Endothelial cell of umbilical vein (primary cell): ENCODE results near the gene PID1.

ENCODE experiments used
- EZH2 ChIP-seq: IDR thresholded peaks from 2 replicates; pipeline ENCODE4 v1.6.1; 2012; ENCODE audit warnings: borderline replicate concordance, low read depth, mild to moderate bottlenecking, moderate library complexity, low read length, inconsistent platforms; ENCODE audit not compliant: severe bottlenecking
- POLR2A ChIP-seq: IDR thresholded peaks from 2 replicates; pipeline ENCODE4 v1.6.1; 2012; ENCODE audit warnings: low read depth, mild to moderate bottlenecking, control low read depth, low read length
- POLR2AphosphoS5 ChIP-seq: IDR thresholded peaks from 2 replicates; pipeline ENCODE4 v1.6.1; 2012; ENCODE audit warnings: low read depth, mild to moderate bottlenecking, control low read depth, low read length, moderate library complexity; ENCODE audit not compliant: insufficient read depth
- TF ChIP-seq, protein P1 (sequence below), 2 donors: IDR thresholded peaks; 1 replicate in 1 of 2; 2 replicates in 1 of 2; pipeline ENCODE4 v1.5.1; 2011; ENCODE audit warnings: low read length in 2 of 2, mild to moderate bottlenecking in 2 of 2, moderate library complexity in 2 of 2, control low read depth in 1 of 2, inconsistent platforms in 1 of 2, low read depth in 1 of 2; ENCODE audit not compliant: insufficient read depth in 1 of 2; ENCODE audit errors: extremely low read depth in 1 of 2

DNA sequence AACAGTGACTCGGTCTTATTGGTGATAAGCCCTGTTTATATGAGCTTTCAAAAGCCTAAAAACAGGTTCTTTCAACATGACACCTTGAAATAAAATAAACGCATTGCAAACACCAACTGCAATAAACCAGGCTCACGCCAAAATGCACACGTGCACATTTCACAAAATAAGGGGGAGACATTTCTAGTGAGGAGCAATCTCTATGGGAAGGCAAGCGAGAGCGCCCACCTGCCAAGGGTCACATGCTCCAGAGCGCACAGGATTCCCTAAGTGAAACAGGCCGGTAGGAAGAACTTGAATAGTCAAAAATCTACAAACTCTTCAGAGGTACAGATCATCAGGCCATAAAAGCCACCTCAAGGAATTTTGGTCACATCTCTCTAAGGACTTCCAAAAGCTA lies 1.9 kb downstream of the PID1 start:
- TF ChIP-seq, protein P1, sequence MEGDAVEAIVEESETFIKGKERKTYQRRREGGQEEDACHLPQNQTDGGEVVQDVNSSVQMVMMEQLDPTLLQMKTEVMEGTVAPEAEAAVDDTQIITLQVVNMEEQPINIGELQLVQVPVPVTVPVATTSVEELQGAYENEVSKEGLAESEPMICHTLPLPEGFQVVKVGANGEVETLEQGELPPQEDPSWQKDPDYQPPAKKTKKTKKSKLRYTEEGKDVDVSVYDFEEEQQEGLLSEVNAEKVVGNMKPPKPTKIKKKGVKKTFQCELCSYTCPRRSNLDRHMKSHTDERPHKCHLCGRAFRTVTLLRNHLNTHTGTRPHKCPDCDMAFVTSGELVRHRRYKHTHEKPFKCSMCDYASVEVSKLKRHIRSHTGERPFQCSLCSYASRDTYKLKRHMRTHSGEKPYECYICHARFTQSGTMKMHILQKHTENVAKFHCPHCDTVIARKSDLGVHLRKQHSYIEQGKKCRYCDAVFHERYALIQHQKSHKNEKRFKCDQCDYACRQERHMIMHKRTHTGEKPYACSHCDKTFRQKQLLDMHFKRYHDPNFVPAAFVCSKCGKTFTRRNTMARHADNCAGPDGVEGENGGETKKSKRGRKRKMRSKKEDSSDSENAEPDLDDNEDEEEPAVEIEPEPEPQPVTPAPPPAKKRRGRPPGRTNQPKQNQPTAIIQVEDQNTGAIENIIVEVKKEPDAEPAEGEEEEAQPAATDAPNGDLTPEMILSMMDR (IDR thresholded peaks at IDR 0.05; ENCODE audit: extremely low read depth in 1 of 2, insufficient read depth in 1 of 2, low read depth in 1 of 2, low read length in 2 of 2), result no peak
- TF ChIP-seq POLR2A (no peak), POLR2AphosphoS5 (no peak), EZH2 (no peak)
